ENCODE data around the gene UMAD1.

The UMAD1 gene

GRCh38 chr7:7791523-7791922, 151.0 kb downstream of the UMAD1 start:
- TF ChIP-seq GATA3 (IDR thresholded peaks at IDR 0.05; ENCODE audit: low read depth, low read length): no peak

- TF ChIP-seq GATA3 (IDR thresholded peaks at IDR 0.05; ENCODE audit: low read depth, low read length) (no peak), GATA2 (IDR thresholded peaks at IDR 0.05; ENCODE audit: low read depth, low read length) (no peak)
Measured at GRCh38 chr7:7792056-7792455, 151.5 kb downstream of the UMAD1 start.

GRCh38 chr7:7793249-7793648, 152.7 kb downstream of the UMAD1 start:
- TF ChIP-seq GATA2 (IDR thresholded peaks at IDR 0.05; ENCODE audit: low read depth, low read length): no peak
- TF ChIP-seq GATA3 (IDR thresholded peaks at IDR 0.05; ENCODE audit: low read depth, low read length): no peak

- no peak for TF ChIP-seq GATA2 (IDR thresholded peaks at IDR 0.05; ENCODE audit: low read depth, low read length)
- no peak for TF ChIP-seq GATA3 (IDR thresholded peaks at IDR 0.05; ENCODE audit: low read depth, low read length)
Measured at GRCh38 chr7:7793921-7794320, 153.4 kb downstream of the UMAD1 start.

- no peak for TF ChIP-seq GATA2 (IDR thresholded peaks at IDR 0.05; ENCODE audit: low read depth, low read length)
- no peak for TF ChIP-seq GATA3 (IDR thresholded peaks at IDR 0.05; ENCODE audit: low read depth, low read length)
Measured at GRCh38 chr7:7795203-7795602, 154.7 kb downstream of the UMAD1 start.

GRCh38 chr7:7795630-7796121, 155.1 kb downstream of the UMAD1 start:
- TF ChIP-seq GATA2 (IDR thresholded peaks at IDR 0.05; ENCODE audit: low read depth, low read length) (no peak), GATA3 (IDR thresholded peaks at IDR 0.05; ENCODE audit: low read depth, low read length) (no peak)

- TF ChIP-seq GATA3 (IDR thresholded peaks at IDR 0.05; ENCODE audit: low read depth, low read length) (no peak), GATA2 (IDR thresholded peaks at IDR 0.05; ENCODE audit: low read depth, low read length) (no peak)
Measured at GRCh38 chr7:7798510-7798909, 158.0 kb downstream of the UMAD1 start.

- TF ChIP-seq GATA3 (IDR thresholded peaks at IDR 0.05; ENCODE audit: low read depth, low read length) (peak; percentile 99), GATA2 (IDR thresholded peaks at IDR 0.05; ENCODE audit: low read depth, low read length) (peak; percentile 97)
Measured at GRCh38 chr7:7799138-7799537, 158.6 kb downstream of the UMAD1 start.

- TF ChIP-seq GATA3 (IDR thresholded peaks at IDR 0.05; ENCODE audit: low read depth, low read length) (no peak), GATA2 (IDR thresholded peaks at IDR 0.05; ENCODE audit: low read depth, low read length) (no peak)
Measured at GRCh38 chr7:7802531-7802930, 162.0 kb downstream of the UMAD1 start.

GRCh38 chr7:7803715-7804178, 163.2 kb downstream of the UMAD1 start:
- no peak for TF ChIP-seq GATA3 (IDR thresholded peaks at IDR 0.05; ENCODE audit: low read depth, low read length)
- TF ChIP-seq GATA2 (IDR thresholded peaks at IDR 0.05; ENCODE audit: low read depth, low read length): no peak

GRCh38 chr7:7805511-7806153, 165.1 kb downstream of the UMAD1 start:
- TF ChIP-seq GATA2 (IDR thresholded peaks at IDR 0.05; ENCODE audit: low read depth, low read length) (no peak), GATA3 (IDR thresholded peaks at IDR 0.05; ENCODE audit: low read depth, low read length) (no peak)

GRCh38 chr7:7808156-7808555, 167.6 kb downstream of the UMAD1 start:
- no peak for TF ChIP-seq GATA2 (IDR thresholded peaks at IDR 0.05; ENCODE audit: low read depth, low read length)
- TF ChIP-seq GATA3 (IDR thresholded peaks at IDR 0.05; ENCODE audit: low read depth, low read length): no peak

GRCh38 chr7:7808626-7809025, 168.1 kb downstream of the UMAD1 start:
- TF ChIP-seq GATA3 (IDR thresholded peaks at IDR 0.05; ENCODE audit: low read depth, low read length): peak; percentile 30; the same call in 1 of the 2 replicates
- TF ChIP-seq GATA2 (IDR thresholded peaks at IDR 0.05; ENCODE audit: low read depth, low read length): no peak

- TF ChIP-seq GATA2 (IDR thresholded peaks at IDR 0.05; ENCODE audit: low read depth, low read length) (no peak), GATA3 (IDR thresholded peaks at IDR 0.05; ENCODE audit: low read depth, low read length) (no peak)
Measured at GRCh38 chr7:7810380-7810779, 169.8 kb downstream of the UMAD1 start.

GRCh38 chr7:7810826-7811225, 170.3 kb downstream of the UMAD1 start:
- peak; percentile 25; the same call in 1 of the 2 replicates for TF ChIP-seq GATA3 (IDR thresholded peaks at IDR 0.05; ENCODE audit: low read depth, low read length)
- TF ChIP-seq GATA2 (IDR thresholded peaks at IDR 0.05; ENCODE audit: low read depth, low read length): 0 out of 2 replicates have a peak, but pooled peaks have one; percentile 6

Measured in SH-SY5Y (cell line).